GM12873 (cell line): Measurements from ENCODE around the gene AGO3.

Source experiments
- CTCF ChIP-seq: IDR thresholded peaks from 2 replicates; pipeline ENCODE4 v1.5.1; 2012; ENCODE audit warnings: low read depth, mild to moderate bottlenecking, moderate library complexity, low read length, control low read depth; ENCODE audit not compliant: insufficient read depth; ENCODE audit errors: missing control alignments

AGO3 gene

GRCh38 chr1:36085126-36085525, 154.2 kb downstream of the AGO3 start:
- TF ChIP-seq CTCF = no peak

- TF ChIP-seq CTCF = no peak
Measured at GRCh38 chr1:36085686-36086526, 155.0 kb downstream of the AGO3 start.

- TF ChIP-seq CTCF = no peak
Measured at GRCh38 chr1:36086529-36087232, 155.8 kb downstream of the AGO3 start.

GRCh38 chr1:36087233-36088123, 156.6 kb downstream of the AGO3 start:
- TF ChIP-seq CTCF = peak; percentile 13

- no peak for TF ChIP-seq CTCF
Measured at GRCh38 chr1:36088265-36088576, 157.3 kb downstream of the AGO3 start.

GRCh38 chr1:36088577-36089392, 157.9 kb downstream of the AGO3 start, which contains the start of gene ADPRS:
Gene ADPRS, plus strand, starts transcription at chr1:36088892. Its CDS starts 13 bp downstream, at chr1:36088905.
- peak; percentile 98 for TF ChIP-seq CTCF
